CD8-positive, alpha-beta memory T cell (primary cell): ENCODE results near the gene CAMK2B. TPM values are rescaled to one million over a fixed set of nuclear protein-coding genes. Genes with fewer than 3 reads are reported as not detected.
A peak's percentile ranks its signal among the peaks of the same experiment; 100 is the strongest.

Source experiments
- CTCF ChIA-PET: fragments of 350-600 bp; sonication (Branson Sonifier 250); formaldehyde crosslinking; loops from one replicate; lab custom pipeline; 2021; ENCODE audit warnings: antibody characterized with exemption; lab: Charles Lee
- POLR2A ChIA-PET: fragments of 350-600 bp; sonication (Branson Sonifier 250); formaldehyde crosslinking; loops from one replicate; lab custom pipeline; 2021; ENCODE audit warnings: antibody characterized with exemption; lab: Charles Lee
- DNase-seq, 5 donors: peaks; one replicate each; pipeline versions ENCODE4 v3.0.0 to v3.0.0-alpha.2; 2020 to 2022; ENCODE audit warnings: mixed read lengths in 1 of 5
- H3K27ac ChIP-seq: one replicate; pipeline ENCODE4 v1.7.0; 2013; ENCODE audit warnings: low read depth, mild to moderate bottlenecking, low read length, moderate library complexity
- H3K27me3 ChIP-seq: 2 replicates; pipeline ENCODE4 v1.7.0; 2013; ENCODE audit warnings: low read length, mild to moderate bottlenecking; ENCODE audit not compliant: insufficient read depth, poor library complexity, severe bottlenecking
- H3K36me3 ChIP-seq: 2 replicates; pipeline ENCODE4 v1.7.0; 2013; ENCODE audit warnings: mild to moderate bottlenecking, low read length, moderate library complexity; ENCODE audit not compliant: insufficient read depth
- H3K4me1 ChIP-seq: 2 replicates; pipeline ENCODE4 v1.7.0; 2013; ENCODE audit warnings: mild to moderate bottlenecking, low read length, moderate library complexity; ENCODE audit not compliant: insufficient read depth
- H3K4me3 ChIP-seq: 2 replicates; pipeline ENCODE4 v1.7.0; 2013; ENCODE audit warnings: mild to moderate bottlenecking, low read length
- H3K9me3 ChIP-seq: 2 replicates; pipeline ENCODE4 v1.7.0; 2013; ENCODE audit warnings: mild to moderate bottlenecking, low read length
- H3K27ac Mint-ChIP-seq, 8 donors: one replicate each; pipeline ENCODE4 v1.8.0; 2020 to 2021; ENCODE audit warnings: mixed read lengths in 8 of 8, mild to moderate bottlenecking in 6 of 8, inconsistent platforms in 3 of 8, moderate library complexity in 3 of 8
- H3K27me3 Mint-ChIP-seq, 2 donors: one replicate each; pipeline ENCODE4 v1.8.0; 2020 to 2021; ENCODE audit warnings: mixed read lengths in 2 of 2, mild to moderate bottlenecking in 1 of 2, moderate library complexity in 1 of 2
- H3K36me3 Mint-ChIP-seq, 3 donors: one replicate each; pipeline ENCODE4 v1.8.0; 2020 to 2021; ENCODE audit warnings: mixed read lengths in 3 of 3, inconsistent platforms in 1 of 3, mild to moderate bottlenecking in 1 of 3
- H3K4me1 Mint-ChIP-seq, 3 donors: one replicate each; pipeline ENCODE4 v1.8.0; 2020 to 2021; ENCODE audit warnings: mixed read lengths in 3 of 3, inconsistent platforms in 1 of 3, mild to moderate bottlenecking in 1 of 3
- H3K4me3 Mint-ChIP-seq, 7 donors: one replicate each; pipeline ENCODE4 v1.8.0; 2020 to 2021; ENCODE audit warnings: mixed read lengths in 7 of 7, mild to moderate bottlenecking in 6 of 7, moderate library complexity in 4 of 7, inconsistent platforms in 2 of 7
- H3K9me3 Mint-ChIP-seq, 5 donors: one replicate each; pipeline ENCODE4 v1.8.0; 2020 to 2022; ENCODE audit warnings: mixed read lengths in 5 of 5, mild to moderate bottlenecking in 3 of 5, moderate library complexity in 2 of 5, inconsistent platforms in 1 of 5
- polyA plus RNA-seq: library from polyadenylated mRNA; unstranded; fragments of 300-500 nt; fragmentation: Illumina TruSeq; gene quantifications from one replicate; pipeline ENCODE4 v1.2.3, GENCODE V29; 2021
- total RNA-seq, 2 experiments: library from RNA; stranded (reverse); gene quantifications; one replicate each; pipeline ENCODE4 v1.2.3, GENCODE V29; 2021

CAMK2B gene
- total and polyA plus RNA-seq, 3 experiments from 2014 or later = 0.42 to 0.90 TPM; not detected in 1

- CTCF ChIA-PET = no interaction called here
- Mint-ChIP-seq H3K9me3 (no peaks in the 10 kb centered on the region), H3K4me1 (peaks cover 13 to 25% (median 15%) of the 10 kb centered on the region in 3 donors), H3K27me3 (peaks cover 0 to 7% of the 10 kb centered on the region in 2 donors), H3K4me3 (no peak overlapping the region), H3K27ac (peak overlapping the region in 1 of 8 donors; percentile 51), H3K36me3 (no peaks in the 10 kb centered on the region)
- Histone ChIP-seq H3K9me3 (no peaks in the 10 kb centered on the region), H3K27ac (no peak overlapping the region), H3K36me3 (no peaks in the 10 kb centered on the region), H3K4me1 (peaks cover 25% of the 10 kb centered on the region), H3K27me3 (no peaks in the 10 kb centered on the region), H3K4me3 (no peak overlapping the region)
- POLR2A ChIA-PET = no interaction called here
- no peak for DNase-seq
These were observed 64.2 kb downstream of the CAMK2B start for GRCh38 chr7:44261240-44261639.

DNA sequence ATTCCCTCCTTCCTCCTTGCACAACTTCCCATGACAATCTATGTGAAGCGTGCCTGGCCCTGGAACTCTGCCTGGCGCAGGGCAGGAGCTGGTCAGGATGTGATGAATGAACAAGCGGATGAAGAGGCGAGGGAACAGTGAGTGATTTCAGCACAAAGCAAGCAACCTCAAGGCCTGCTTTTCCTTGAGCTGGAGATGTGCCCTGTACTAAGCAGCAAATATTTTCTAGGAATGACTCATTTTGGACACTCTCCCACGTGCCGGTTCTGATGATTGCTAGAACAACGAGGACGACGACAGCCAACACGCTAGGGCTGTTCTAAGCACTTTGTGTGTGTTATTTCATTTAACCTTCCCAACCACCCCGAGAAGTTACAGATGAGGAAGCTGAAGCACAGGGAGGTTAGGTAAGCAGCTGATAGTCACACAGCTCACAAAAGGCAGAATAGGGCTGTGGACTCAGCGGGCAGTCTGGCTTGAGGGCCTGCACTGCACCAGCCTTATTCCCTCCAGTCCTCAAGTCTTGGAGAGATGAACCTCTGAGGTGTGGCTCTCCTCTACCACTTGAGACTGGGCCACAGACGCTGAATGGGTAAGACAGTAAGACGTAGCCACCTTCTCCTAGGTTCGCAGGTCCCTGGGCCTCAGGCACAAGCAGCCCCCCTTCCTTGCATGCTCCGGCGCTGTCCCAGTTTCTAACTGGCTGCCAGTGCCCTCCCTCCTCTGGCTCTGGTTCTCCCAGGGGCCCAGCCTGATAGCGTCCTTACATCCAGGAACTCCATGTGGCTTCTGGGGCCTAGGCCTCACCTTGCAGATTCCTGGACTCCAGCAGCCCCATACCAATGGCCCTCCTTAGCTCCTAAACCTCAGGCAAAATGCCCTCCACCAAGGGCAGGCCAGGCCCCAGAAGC, 65.6 kb downstream of the CAMK2B start:
- H3K27me3 ChIP-seq = no peaks in the 10 kb centered on the region
- no peak for DNase-seq

GRCh38 chr7:44258865-44259546, 66.4 kb downstream of the CAMK2B start:
- Histone ChIP-seq H3K4me1 (peaks cover 25% of the 10 kb centered on the region), H3K27me3 (no peaks in the 10 kb centered on the region), H3K27ac (no peak overlapping the region), H3K36me3 (no peaks in the 10 kb centered on the region), H3K4me3 (no peak overlapping the region), H3K9me3 (no peaks in the 10 kb centered on the region)
- ChIA-PET POLR2A (no interaction called here), CTCF (interaction anchor here (0.9 to 1.3 kb wide), 2 partner anchors 17 to 239 kb away, joined by 3 to 4 read pairs; no protein-coding TSS in a partner anchor)
- Mint-ChIP-seq H3K36me3 (no peaks in the 10 kb centered on the region), H3K27me3 (peaks cover 0 to 3% of the 10 kb centered on the region in 2 donors), H3K9me3 (no peaks in the 10 kb centered on the region), H3K27ac (peak overlapping the region in 4 of 8 donors; percentile 29 to 91 (median 66)), H3K4me3 (peak overlapping the region in 1 of 7 donors; percentile 28), H3K4me1 (peaks cover 13 to 25% (median 17%) of the 10 kb centered on the region in 3 donors)
- no peak for DNase-seq

More for the DNA sequence above, 65.6 kb downstream of the CAMK2B start:
- H3K27ac ChIP-seq = no peak overlapping the region
- H3K4me1 ChIP-seq = peaks cover 25% of the 10 kb centered on the region
- Mint-ChIP-seq H3K9me3 (no peaks in the 10 kb centered on the region), H3K4me3 (peak overlapping the region in 3 of 7 donors; percentile 9 to 28 (median 23)), H3K4me1 (peaks cover 13 to 25% (median 17%) of the 10 kb centered on the region in 3 donors), H3K27ac (peak overlapping the region in 4 of 8 donors; percentile 23 to 79 (median 40)), H3K36me3 (no peaks in the 10 kb centered on the region), H3K27me3 (peaks cover 0 to 5% of the 10 kb centered on the region in 2 donors)
- ChIA-PET POLR2A (no interaction called here), CTCF (interaction anchor here (1.3 kb wide), 1 partner anchor 39 kb away, joined by 3 read pairs; no protein-coding TSS in a partner anchor)
- no peaks in the 10 kb centered on the region for H3K9me3 ChIP-seq
- H3K4me3 ChIP-seq = no peak overlapping the region
- H3K36me3 ChIP-seq = no peaks in the 10 kb centered on the region

- Mint-ChIP-seq H3K27me3 (no peaks in the 10 kb centered on the region), H3K4me3 (peak overlapping the region in 6 of 7 donors; percentile 52 to 90 (median 81)), H3K27ac (peak overlapping the region in 7 of 8 donors; percentile 0 to 95 (median 90)), H3K9me3 (no peaks in the 10 kb centered on the region), H3K4me1 (peaks cover 13 to 25% (median 17%) of the 10 kb centered on the region in 3 donors), H3K36me3 (no peaks in the 10 kb centered on the region)
- Histone ChIP-seq H3K27ac (no peak overlapping the region), H3K4me1 (peaks cover 25% of the 10 kb centered on the region), H3K27me3 (no peaks in the 10 kb centered on the region), H3K9me3 (no peaks in the 10 kb centered on the region), H3K36me3 (no peaks in the 10 kb centered on the region), H3K4me3 (peak overlapping the region; percentile 41)
- DNase-seq = no peak
- CTCF ChIA-PET = interaction anchor here (0.9 to 1.3 kb wide), 2 partner anchors 16 to 239 kb away, joined by 3 to 4 read pairs; no protein-coding TSS in a partner anchor
- POLR2A ChIA-PET = no interaction called here
These were observed 67.0 kb downstream of the CAMK2B start for GRCh38 chr7:44258423-44258760.

DNA sequence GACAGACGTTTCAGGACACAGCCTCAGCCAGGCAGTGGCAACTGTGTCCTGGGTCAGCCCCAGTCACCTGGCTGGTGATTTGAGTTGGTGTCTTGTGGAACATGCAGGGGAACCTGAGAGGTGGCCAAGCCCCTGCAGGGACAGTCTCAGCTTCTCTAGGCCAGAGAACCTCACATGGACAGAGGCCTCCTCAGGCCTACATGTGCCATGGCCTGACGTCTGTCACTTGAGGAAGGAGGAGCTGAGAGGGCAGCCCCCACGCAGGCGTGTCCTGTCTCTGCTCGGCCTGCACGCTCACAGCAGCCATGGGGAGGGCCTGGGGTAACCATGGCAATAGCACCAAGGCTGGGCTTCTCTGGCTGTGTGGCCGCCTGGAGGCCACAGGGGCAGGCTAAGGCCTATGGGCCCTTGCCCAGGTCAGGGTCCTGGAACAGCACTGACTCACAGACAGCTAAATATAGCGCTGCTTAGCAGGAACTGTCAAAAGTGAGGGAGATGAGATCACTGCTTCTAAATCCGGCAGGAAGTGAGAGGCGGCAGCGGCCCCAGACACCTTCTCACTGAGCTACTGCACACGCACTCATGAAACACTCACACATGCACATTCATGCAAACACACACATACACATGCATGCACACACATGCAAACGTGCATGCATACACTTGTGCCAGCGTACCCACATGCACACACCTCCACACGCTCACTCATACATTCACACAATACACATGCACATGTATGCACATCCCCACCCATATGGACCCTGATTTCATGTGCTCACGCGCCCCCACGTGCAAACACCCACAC, 67.6 kb downstream of the CAMK2B start:
- Mint-ChIP-seq H3K27ac (peak overlapping the region; percentile 0 to 95 (median 88)), H3K4me3 (peak overlapping the region in 6 of 7 donors; percentile 52 to 90 (median 81)), H3K27me3 (no peaks in the 10 kb centered on the region), H3K9me3 (no peaks in the 10 kb centered on the region), H3K4me1 (peaks cover 13 to 25% (median 17%) of the 10 kb centered on the region in 3 donors), H3K36me3 (no peaks in the 10 kb centered on the region)
- peak overlapping the region; percentile 52 for H3K27ac ChIP-seq
- ChIA-PET CTCF (interaction anchor here (0.9 to 1.3 kb wide), 2 partner anchors 16 to 238 kb away, joined by 3 to 4 read pairs; no protein-coding TSS in a partner anchor), POLR2A (no interaction called here)
- H3K36me3 ChIP-seq = no peaks in the 10 kb centered on the region
- no peaks in the 10 kb centered on the region for H3K9me3 ChIP-seq
- peaks cover 25% of the 10 kb centered on the region for H3K4me1 ChIP-seq
- no peaks in the 10 kb centered on the region for H3K27me3 ChIP-seq
- DNase-seq = peak; percentile 28 to 75 (median 52)
- peak overlapping the region; percentile 41 for H3K4me3 ChIP-seq

- no peaks in the 10 kb centered on the region for H3K9me3 ChIP-seq
- no peaks in the 10 kb centered on the region for H3K27me3 Mint-ChIP-seq
- peak overlapping the region in 4 of 8 donors; percentile 46 to 91 (median 61) for H3K27ac Mint-ChIP-seq
- no peaks in the 10 kb centered on the region for H3K36me3 ChIP-seq
- no peak overlapping the region for H3K4me3 Mint-ChIP-seq
- H3K4me1 ChIP-seq = peaks cover 25% of the 10 kb centered on the region
- CTCF ChIA-PET = no interaction called here
- H3K27ac ChIP-seq = peak overlapping the region; percentile 52
- H3K9me3 Mint-ChIP-seq = no peaks in the 10 kb centered on the region
- no peak for DNase-seq
- POLR2A ChIA-PET = no interaction called here
- no peak overlapping the region for H3K4me3 ChIP-seq
- no peaks in the 10 kb centered on the region for H3K36me3 Mint-ChIP-seq
- H3K4me1 Mint-ChIP-seq = peaks cover 13 to 25% (median 17%) of the 10 kb centered on the region in 3 donors
- no peaks in the 10 kb centered on the region for H3K27me3 ChIP-seq
These were observed 68.2 kb downstream of the CAMK2B start for GRCh38 chr7:44257213-44257612.

DNA sequence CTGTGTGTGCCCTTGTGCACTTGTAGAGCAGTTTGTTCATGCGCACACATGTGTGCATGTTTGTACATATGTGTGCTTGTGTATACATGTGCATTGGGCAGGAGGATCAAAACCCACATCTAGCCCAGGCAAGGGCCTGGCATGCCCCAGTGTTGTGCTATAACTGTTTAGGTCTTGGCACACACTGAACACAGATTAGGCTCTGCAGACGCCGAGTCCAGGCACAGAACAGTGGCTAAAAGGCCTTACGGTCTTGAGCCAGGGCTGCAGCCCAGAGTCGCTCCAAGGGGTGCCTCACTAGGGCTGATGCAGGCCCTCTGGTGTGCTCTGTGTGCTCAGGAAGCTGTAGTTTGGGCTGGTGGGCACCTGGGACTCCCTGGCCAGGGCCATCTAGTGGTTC, 68.9 kb downstream of the CAMK2B start:
- no peaks in the 10 kb centered on the region for H3K27me3 Mint-ChIP-seq
- CTCF ChIA-PET = no interaction called here
- no peaks in the 10 kb centered on the region for H3K36me3 ChIP-seq

More for the DNA sequence above, 68.9 kb downstream of the CAMK2B start:
- Histone ChIP-seq H3K4me1 (peaks cover 25% of the 10 kb centered on the region), H3K27ac (no peak overlapping the region), H3K27me3 (no peaks in the 10 kb centered on the region), H3K4me3 (no peak overlapping the region), H3K9me3 (no peaks in the 10 kb centered on the region)
- no peak overlapping the region for H3K4me3 Mint-ChIP-seq
- H3K9me3 Mint-ChIP-seq = no peaks in the 10 kb centered on the region
- POLR2A ChIA-PET = no interaction called here
- peaks cover 13 to 25% (median 17%) of the 10 kb centered on the region in 3 donors for H3K4me1 Mint-ChIP-seq
- H3K36me3 Mint-ChIP-seq = no peaks in the 10 kb centered on the region
- no peak for DNase-seq
- H3K27ac Mint-ChIP-seq = peak overlapping the region in 1 of 8 donors; percentile 29
